Osteoblast (primary cell): Measurements from ENCODE around the gene DCAF8. TPM values are rescaled to one million over a fixed set of nuclear protein-coding genes. Genes with fewer than 3 reads are reported as not detected.
A peak's percentile ranks its signal among the peaks of the same experiment; 100 is the strongest.

Source experiments
- DNase-seq: peaks from one replicate; pipeline ENCODE4 v3.0.0; 2011; ENCODE audit warnings: low spot score, mixed read lengths; ENCODE audit not compliant: insufficient read length; ENCODE audit errors: missing footprints
- H2AFZ ChIP-seq: 2 replicates; pipeline ENCODE4 v1.6.0; 2011; ENCODE audit warnings: mild to moderate bottlenecking, low read length
- H3K27ac ChIP-seq: 2 replicates; pipeline ENCODE4 v1.5.1; 2011; ENCODE audit warnings: mild to moderate bottlenecking, low read depth, low read length, moderate library complexity
- H3K27me3 ChIP-seq: 2 replicates; pipeline ENCODE4 v1.6.0; 2012; ENCODE audit warnings: mild to moderate bottlenecking, control low read depth, inconsistent platforms, low read length, moderate library complexity; ENCODE audit not compliant: insufficient read depth
- H3K36me3 ChIP-seq: 2 replicates; pipeline ENCODE4 v1.5.1; 2011; ENCODE audit warnings: mild to moderate bottlenecking, low read length, control low read depth, moderate library complexity; ENCODE audit not compliant: insufficient read depth
- H3K4me1 ChIP-seq: 2 replicates; pipeline ENCODE4 v1.5.1; 2011; ENCODE audit warnings: mild to moderate bottlenecking, low read length, control low read depth, moderate library complexity; ENCODE audit not compliant: insufficient read depth
- H3K4me2 ChIP-seq: 2 replicates; pipeline ENCODE4 v1.6.0; 2011; ENCODE audit warnings: mild to moderate bottlenecking, low read length; ENCODE audit not compliant: insufficient read depth
- H3K4me3 ChIP-seq: fragments of 200-600 bp; sonication (generic); 3 replicates; pipeline ENCODE4 v1.5.1; 2012; ENCODE audit warnings: mild to moderate bottlenecking, low read length, inconsistent platforms; ENCODE audit not compliant: insufficient read depth
- H3K79me2 ChIP-seq: 2 replicates; pipeline ENCODE4 v1.6.0; 2012; ENCODE audit warnings: mild to moderate bottlenecking, low read length, control low read depth, inconsistent platforms; ENCODE audit not compliant: insufficient read depth
- H3K9me3 ChIP-seq: 2 replicates; pipeline ENCODE4 v1.5.1; 2011; ENCODE audit warnings: low read depth, low read length, control low read depth
- H4K20me1 ChIP-seq: 2 replicates; pipeline ENCODE4 v1.6.0; 2012; ENCODE audit warnings: mild to moderate bottlenecking, low read length, control low read depth; ENCODE audit not compliant: insufficient read depth
- total RNA-seq: library from RNA; depleted of rRNA; stranded (reverse); fragments of >200 nt; gene quantifications from 2 replicates; pipeline ENCODE4 v1.2.3, GENCODE V29; 2012
- TF ChIP-seq, protein P1 (sequence below): IDR thresholded peaks from 2 replicates; pipeline ENCODE4 v1.5.1; 2011; ENCODE audit warnings: mild to moderate bottlenecking, low read depth, low read length, moderate library complexity; ENCODE audit errors: extremely low read depth

Gene DCAF8
- total RNA-seq, 1 donor = 107 TPM

DNA sequence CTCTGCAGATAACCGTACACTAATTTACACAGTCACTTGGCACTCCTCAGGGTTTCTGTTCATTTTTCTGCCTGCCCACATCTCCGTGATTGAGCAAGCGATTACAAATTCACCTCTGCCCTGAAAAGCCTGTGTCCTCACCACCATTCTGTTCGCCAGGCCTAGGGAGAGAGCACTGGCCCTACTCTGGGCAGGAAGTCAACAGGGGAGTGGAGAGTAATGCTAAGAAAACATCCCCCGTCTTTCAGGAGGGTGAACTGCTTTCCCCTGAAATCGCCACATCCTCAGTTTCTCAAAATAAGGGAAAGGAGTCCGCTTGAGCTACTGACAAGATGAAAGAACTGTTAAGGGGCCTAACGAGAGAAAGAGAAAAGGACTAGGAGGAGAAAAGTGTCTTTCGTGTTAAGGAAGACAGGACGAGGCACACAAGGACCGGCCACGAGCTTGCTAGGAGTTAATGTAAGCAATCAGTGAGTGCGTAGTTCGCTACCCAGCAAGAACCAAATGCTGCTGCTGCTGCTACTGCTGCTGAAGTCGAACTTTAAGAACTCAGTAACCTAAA lies 22.0 kb upstream of the DCAF8 start:
- peak overlapping the region; percentile 65 for H2AFZ ChIP-seq
- peaks cover 16% of the 10 kb centered on the region for H3K4me1 ChIP-seq
- peak; percentile 85 for DNase-seq
- H3K36me3 ChIP-seq = peaks cover 49% of the 10 kb centered on the region
- peak overlapping the region; percentile 90 for H3K4me2 ChIP-seq
- H3K27me3 ChIP-seq = no peaks in the 10 kb centered on the region
- peaks cover 4% of the 10 kb centered on the region for H4K20me1 ChIP-seq
- H3K27ac ChIP-seq = peak overlapping the region; percentile 86
- peaks cover 19% of the 10 kb centered on the region for H3K79me2 ChIP-seq
- TF ChIP-seq, protein P1, sequence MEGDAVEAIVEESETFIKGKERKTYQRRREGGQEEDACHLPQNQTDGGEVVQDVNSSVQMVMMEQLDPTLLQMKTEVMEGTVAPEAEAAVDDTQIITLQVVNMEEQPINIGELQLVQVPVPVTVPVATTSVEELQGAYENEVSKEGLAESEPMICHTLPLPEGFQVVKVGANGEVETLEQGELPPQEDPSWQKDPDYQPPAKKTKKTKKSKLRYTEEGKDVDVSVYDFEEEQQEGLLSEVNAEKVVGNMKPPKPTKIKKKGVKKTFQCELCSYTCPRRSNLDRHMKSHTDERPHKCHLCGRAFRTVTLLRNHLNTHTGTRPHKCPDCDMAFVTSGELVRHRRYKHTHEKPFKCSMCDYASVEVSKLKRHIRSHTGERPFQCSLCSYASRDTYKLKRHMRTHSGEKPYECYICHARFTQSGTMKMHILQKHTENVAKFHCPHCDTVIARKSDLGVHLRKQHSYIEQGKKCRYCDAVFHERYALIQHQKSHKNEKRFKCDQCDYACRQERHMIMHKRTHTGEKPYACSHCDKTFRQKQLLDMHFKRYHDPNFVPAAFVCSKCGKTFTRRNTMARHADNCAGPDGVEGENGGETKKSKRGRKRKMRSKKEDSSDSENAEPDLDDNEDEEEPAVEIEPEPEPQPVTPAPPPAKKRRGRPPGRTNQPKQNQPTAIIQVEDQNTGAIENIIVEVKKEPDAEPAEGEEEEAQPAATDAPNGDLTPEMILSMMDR = no peak
- H3K4me3 ChIP-seq = peak overlapping the region; percentile 84
- H3K9me3 ChIP-seq = no peaks in the 10 kb centered on the region

DNA sequence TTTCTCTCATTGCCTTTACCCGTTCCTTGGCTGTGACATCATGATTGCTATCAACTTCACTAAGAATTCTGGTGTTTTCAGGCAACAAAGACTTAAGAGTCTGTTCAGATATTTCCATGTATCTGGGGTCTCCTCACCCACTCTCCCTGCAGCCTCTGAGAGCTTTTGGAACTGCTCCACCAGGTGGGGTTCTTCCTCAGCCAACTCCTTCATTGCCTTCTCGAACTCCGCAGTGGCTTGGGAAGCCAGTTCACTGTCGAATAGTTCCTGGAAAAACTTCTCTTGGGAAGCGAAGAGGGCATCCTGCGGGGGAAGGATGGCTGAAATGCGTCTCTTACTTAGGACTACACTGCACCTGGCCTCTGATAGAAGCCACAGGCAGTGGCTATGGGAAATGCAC lies 20.5 kb upstream of the DCAF8 start:
- DNase-seq = no peak
- TF ChIP-seq, protein P1 = no peak
- Histone ChIP-seq H2AFZ (no peak overlapping the region), H4K20me1 (peaks cover 4% of the 10 kb centered on the region), H3K4me3 (no peak overlapping the region), H3K4me2 (no peak overlapping the region), H3K27me3 (no peaks in the 10 kb centered on the region), H3K4me1 (peaks cover 16% of the 10 kb centered on the region), H3K9me3 (no peaks in the 10 kb centered on the region), H3K79me2 (peaks cover 19% of the 10 kb centered on the region), H3K36me3 (peaks cover 53% of the 10 kb centered on the region), H3K27ac (no peak overlapping the region)

DNA sequence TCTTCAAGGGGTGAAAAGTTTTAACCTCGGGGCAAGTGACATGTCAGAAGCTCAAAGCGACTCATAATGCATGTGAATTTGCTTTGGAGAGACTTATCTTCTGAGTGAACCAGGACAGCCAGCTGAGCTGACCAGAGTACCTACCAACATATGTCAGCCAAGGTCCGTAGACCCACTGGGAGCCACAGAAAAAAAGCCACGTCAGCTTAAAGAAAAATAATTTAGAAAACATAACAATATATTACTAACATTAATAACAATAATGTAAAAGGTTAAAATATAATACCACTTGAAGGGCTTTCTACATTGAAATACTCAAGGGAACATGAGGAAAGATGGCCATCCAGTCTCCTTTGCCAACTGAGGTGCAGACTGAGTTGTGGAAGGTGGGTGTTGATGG lies 15.6 kb upstream of the DCAF8 start:
- Histone ChIP-seq H3K4me1 (peaks cover under 1% of the 10 kb centered on the region), H3K36me3 (peaks cover 66% of the 10 kb centered on the region)

DNA sequence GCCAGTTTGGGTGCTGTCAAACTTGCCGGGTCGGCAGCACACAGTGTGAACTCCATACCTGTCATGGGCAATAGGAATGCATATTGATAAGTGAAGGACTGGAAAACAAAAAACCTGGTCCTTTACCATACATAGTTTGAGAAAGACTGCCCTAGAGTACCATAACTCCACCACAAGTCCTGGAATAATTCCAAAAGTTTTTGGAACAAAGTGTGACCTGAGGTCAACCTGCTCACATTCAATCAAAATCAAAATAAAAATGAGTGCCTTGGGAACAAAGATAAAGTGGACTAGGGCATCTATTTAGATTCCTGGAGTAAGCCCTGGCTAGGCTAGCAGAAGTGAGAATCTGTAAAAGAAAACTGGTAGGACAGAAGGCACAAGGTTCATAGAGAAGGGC lies 15.0 kb upstream of the DCAF8 start:
- Histone ChIP-seq H3K4me2 (no peak overlapping the region), H3K27me3 (no peaks in the 10 kb centered on the region), H3K4me1 (no peaks in the 10 kb centered on the region), H3K27ac (no peak overlapping the region), H3K9me3 (no peaks in the 10 kb centered on the region), H3K4me3 (no peak overlapping the region), H2AFZ (no peak overlapping the region), H4K20me1 (no peaks in the 10 kb centered on the region), H3K36me3 (peaks cover 59% of the 10 kb centered on the region), H3K79me2 (peaks cover 3% of the 10 kb centered on the region)
- no peak for DNase-seq
- TF ChIP-seq, protein P1 = no peak

More for the DNA sequence above, 15.6 kb upstream of the DCAF8 start:
- H2AFZ ChIP-seq = no peak overlapping the region
- H3K27ac ChIP-seq = no peak overlapping the region
- DNase-seq = no peak
- H3K9me3 ChIP-seq = no peaks in the 10 kb centered on the region
- H4K20me1 ChIP-seq = no peaks in the 10 kb centered on the region
- H3K4me3 ChIP-seq = no peak overlapping the region
- TF ChIP-seq, protein P1 = no peak
- H3K27me3 ChIP-seq = no peaks in the 10 kb centered on the region
- H3K79me2 ChIP-seq = peaks cover 10% of the 10 kb centered on the region
- H3K4me2 ChIP-seq = no peak overlapping the region
